Activated effector memory CD4-positive, alpha-beta T cell treated with Interleukin-2 at 50 U/mL for 16 hours (primary cell): Measurements from ENCODE around the gene MEFV.
A peak's percentile ranks its signal among the peaks of the same experiment; 100 is the strongest.
"Not testable (repeated sequence)": the region's sequence is repeated elsewhere in the genome, so short reads cannot be mapped to it uniquely, and the experiment has no call there.

Experiments used
- DNase-seq: peaks from one replicate; pipeline ENCODE4 v3.0.0-alpha.2; 2020

The MEFV gene

GRCh38 chr16:3256146-3256865, at the start of gene MEFV:
MEFV (minus strand) TSS chr16:3256633; CDS start chr16:3256587, 46 bp downstream.
- no peak for DNase-seq

- no peak for DNase-seq
Measured at GRCh38 chr16:3306078-3306477, 49.6 kb upstream of the MEFV start.

- DNase-seq, result peak; percentile 72
Measured at GRCh38 chr16:3305109-3306068, 49.0 kb upstream of the MEFV start, which contains the start of the genes TIGD7 and ZNF75A. TIGD7 (minus strand) TSS chr16:3305430; CDS start chr16:3300614, 4,816 bp downstream. ZNF75A (plus strand) TSS chr16:3305497; CDS start chr16:3308429, 2,932 bp downstream.

- no peak for DNase-seq
Measured at GRCh38 chr16:3304370-3304769, 47.9 kb upstream of the MEFV start.

GRCh38 chr16:3295783-3296182, 39.4 kb upstream of the MEFV start:
- DNase-seq, result no peak

GRCh38 chr16:3295209-3295608, 38.8 kb upstream of the MEFV start:
- no peak for DNase-seq

- no peak for DNase-seq
Measured at GRCh38 chr16:3292604-3293003, 36.2 kb upstream of the MEFV start.

- DNase-seq, result no peak
Measured at GRCh38 chr16:3289998-3290673, 33.7 kb upstream of the MEFV start.

GRCh38 chr16:3285131-3285530, 28.7 kb upstream of the MEFV start:
- DNase-seq, result no peak

GRCh38 chr16:3283543-3284447, 27.4 kb upstream of the MEFV start:
- no peak for DNase-seq

GRCh38 chr16:3282730-3283542, 26.5 kb upstream of the MEFV start, which contains the start of gene ZNF263:
ZNF263 (plus strand) TSS chr16:3283491; CDS start chr16:3283819, 328 bp downstream.
- DNase-seq, result peak; percentile 88

GRCh38 chr16:3282103-3282729, 25.8 kb upstream of the MEFV start:
- no peak for DNase-seq

- DNase-seq, result no peak
Measured at GRCh38 chr16:3281222-3281820, 24.9 kb upstream of the MEFV start.

- DNase-seq, result no peak
Measured at GRCh38 chr16:3276679-3277078, 20.2 kb upstream of the MEFV start.

- DNase-seq, result no peak
Measured at GRCh38 chr16:3274947-3275346, 18.5 kb upstream of the MEFV start.

- no peak for DNase-seq
Measured at GRCh38 chr16:3274490-3274889, 18.1 kb upstream of the MEFV start.

GRCh38 chr16:3271281-3271680, 14.8 kb upstream of the MEFV start:
- DNase-seq, result not testable (repeated sequence)

- DNase-seq, result not testable (repeated sequence)
Measured at GRCh38 chr16:3270718-3271117, 14.3 kb upstream of the MEFV start.

- no peak for DNase-seq
Measured at GRCh38 chr16:3268294-3268693, 11.9 kb upstream of the MEFV start.
